SU-DHL-6 (cell line): ENCODE data around the gene AFF3.

Experiments used
- H2AFZ ChIP-seq: fragments of 200-600 bp; sonication (generic); 2 replicates; pipeline ENCODE4 v1.6.1; 2014; ENCODE audit warnings: low read depth, mild to moderate bottlenecking, moderate library complexity, mixed read lengths, antibody characterized with exemption, low read length; ENCODE audit not compliant: severe bottlenecking
- H3F3A ChIP-seq: fragments of 200-600 bp; shearing (Covaris generic); 2 replicates; pipeline ENCODE4 v1.6.0; 2016; ENCODE audit warnings: antibody characterized with exemption, mild to moderate bottlenecking; ENCODE audit not compliant: insufficient read depth
- H3K27ac ChIP-seq: fragments of 200-600 bp; sonication (generic); 2 replicates; pipeline ENCODE4 v1.5.1; 2016; ENCODE audit warnings: low read depth, mild to moderate bottlenecking, low read length, moderate library complexity, mixed read lengths
- H3K27me3 ChIP-seq: fragments of 200-600 bp; sonication (generic), shearing (Covaris generic); 2 replicates; pipeline ENCODE4 v1.6.0; 2014; ENCODE audit warnings: mild to moderate bottlenecking, low read length
- H3K36me3 ChIP-seq: fragments of 200-600 bp; sonication (generic); 2 replicates; pipeline ENCODE4 v1.6.1; 2014; ENCODE audit warnings: mild to moderate bottlenecking, low read length, mixed read lengths
- H3K4me2 ChIP-seq: fragments of 300-600, 200-600 bp; shearing (Covaris generic), sonication (generic); 2 replicates; pipeline ENCODE4 v1.6.0; 2014; ENCODE audit warnings: low read length, low read depth, mild to moderate bottlenecking; ENCODE audit not compliant: poor library complexity, severe bottlenecking
- H3K4me3 ChIP-seq: fragments of 200-600 bp; sonication (generic); 2 replicates; pipeline ENCODE4 v1.5.1; 2014; ENCODE audit warnings: antibody characterized with exemption, low read length, mild to moderate bottlenecking, mixed read lengths; ENCODE audit not compliant: insufficient read depth, poor library complexity, severe bottlenecking
- H3K79me2 ChIP-seq: fragments of 200-600 bp; sonication (generic); 2 replicates; pipeline ENCODE4 v1.6.1; 2014; ENCODE audit warnings: mild to moderate bottlenecking, low read length, moderate library complexity; ENCODE audit not compliant: insufficient read depth
- H3K9ac ChIP-seq: fragments of 200-600 bp; sonication (generic); 2 replicates; pipeline ENCODE4 v1.7.0; 2014; ENCODE audit warnings: mild to moderate bottlenecking, low read length
- H3K9me2 ChIP-seq: fragments of 200-600 bp; sonication (generic); replicated peaks from 2 replicates; pipeline ENCODE4 v1.6.1; 2014; ENCODE audit warnings: low read length; ENCODE audit not compliant: insufficient read depth
- H3K9me3 ChIP-seq: fragments of 200-600 bp; sonication (generic); 2 replicates; pipeline ENCODE4 v1.6.1; 2014; ENCODE audit warnings: low read length, mixed read lengths; ENCODE audit not compliant: insufficient read depth
- H4K20me1 ChIP-seq: fragments of 200-600 bp; sonication (generic); 2 replicates; pipeline ENCODE4 v1.6.1; 2014; ENCODE audit warnings: low read depth, mild to moderate bottlenecking, antibody characterized with exemption, low read length, moderate library complexity, mixed read lengths
- EZH2phosphoT487 ChIP-seq: fragments of 200-600 bp; sonication (generic), shearing (Covaris generic); conservative IDR thresholded peaks from 2 replicates; pipeline ENCODE4 v1.6.1; 2018; ENCODE audit warnings: mild to moderate bottlenecking, antibody characterized with exemption, low read length, moderate library complexity, mixed read lengths
- TF ChIP-seq, protein P1 (sequence below): fragments of 200-600 bp; sonication (generic); IDR thresholded peaks from one replicate; pipeline ENCODE4 v1.5.1; 2017; ENCODE audit warnings: antibody characterized with exemption, mild to moderate bottlenecking, low read length, moderate library complexity; ENCODE audit not compliant: insufficient read depth, poor library complexity, severe bottlenecking

Gene AFF3

DNA sequence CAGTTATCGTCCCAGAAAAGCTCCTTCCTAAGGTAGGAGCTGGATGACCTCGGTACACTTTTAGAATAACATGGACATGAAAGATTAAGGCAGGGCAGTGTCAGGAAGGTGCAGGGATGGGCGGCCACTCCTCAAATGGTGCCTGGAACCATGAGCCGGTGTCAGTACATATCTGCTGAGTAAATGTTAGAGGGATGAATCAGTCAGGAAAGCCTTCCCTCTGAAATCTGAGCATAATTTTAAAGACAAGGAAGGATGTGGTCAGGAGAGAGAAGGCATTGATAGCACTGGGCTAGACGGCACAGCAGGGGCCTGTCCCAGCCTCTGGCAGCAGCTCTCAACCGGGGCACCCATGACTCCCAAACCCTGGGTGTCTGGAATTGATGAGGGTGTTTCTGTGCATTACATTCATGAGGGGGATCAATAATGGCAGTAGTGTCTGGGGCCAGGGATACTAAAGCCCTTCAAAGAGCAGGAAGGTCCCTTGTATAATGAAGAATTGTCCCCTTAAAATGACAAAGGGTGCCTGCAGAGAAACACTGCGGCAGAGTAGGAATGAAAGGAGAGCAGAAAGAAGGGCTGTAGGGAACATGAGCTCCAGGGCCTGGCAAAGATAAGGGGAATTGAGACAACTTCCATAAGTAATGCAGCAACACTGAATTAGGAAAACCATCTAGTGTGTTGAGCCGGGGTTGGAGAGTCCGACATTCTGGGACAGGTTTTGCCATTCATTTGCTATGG, 490.3 kb downstream of the AFF3 start:
- Histone ChIP-seq H3K9me3 (no peaks in the 10 kb centered on the region), H3F3A (no peaks in the 10 kb centered on the region), H3K4me2 (no peak overlapping the region), H3K36me3 (no peaks in the 10 kb centered on the region), H3K4me3 (no peak overlapping the region), H3K9me2 (no peaks in the 10 kb centered on the region), H2AFZ (no peak overlapping the region), H4K20me1 (no peaks in the 10 kb centered on the region), H3K27me3 (no peaks in the 10 kb centered on the region), H3K79me2 (no peaks in the 10 kb centered on the region), H3K9ac (no peak overlapping the region), H3K27ac (no peak overlapping the region)
- TF ChIP-seq EZH2phosphoT487, result no peak
- TF ChIP-seq, protein P1, sequence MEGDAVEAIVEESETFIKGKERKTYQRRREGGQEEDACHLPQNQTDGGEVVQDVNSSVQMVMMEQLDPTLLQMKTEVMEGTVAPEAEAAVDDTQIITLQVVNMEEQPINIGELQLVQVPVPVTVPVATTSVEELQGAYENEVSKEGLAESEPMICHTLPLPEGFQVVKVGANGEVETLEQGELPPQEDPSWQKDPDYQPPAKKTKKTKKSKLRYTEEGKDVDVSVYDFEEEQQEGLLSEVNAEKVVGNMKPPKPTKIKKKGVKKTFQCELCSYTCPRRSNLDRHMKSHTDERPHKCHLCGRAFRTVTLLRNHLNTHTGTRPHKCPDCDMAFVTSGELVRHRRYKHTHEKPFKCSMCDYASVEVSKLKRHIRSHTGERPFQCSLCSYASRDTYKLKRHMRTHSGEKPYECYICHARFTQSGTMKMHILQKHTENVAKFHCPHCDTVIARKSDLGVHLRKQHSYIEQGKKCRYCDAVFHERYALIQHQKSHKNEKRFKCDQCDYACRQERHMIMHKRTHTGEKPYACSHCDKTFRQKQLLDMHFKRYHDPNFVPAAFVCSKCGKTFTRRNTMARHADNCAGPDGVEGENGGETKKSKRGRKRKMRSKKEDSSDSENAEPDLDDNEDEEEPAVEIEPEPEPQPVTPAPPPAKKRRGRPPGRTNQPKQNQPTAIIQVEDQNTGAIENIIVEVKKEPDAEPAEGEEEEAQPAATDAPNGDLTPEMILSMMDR, result no peak

DNA sequence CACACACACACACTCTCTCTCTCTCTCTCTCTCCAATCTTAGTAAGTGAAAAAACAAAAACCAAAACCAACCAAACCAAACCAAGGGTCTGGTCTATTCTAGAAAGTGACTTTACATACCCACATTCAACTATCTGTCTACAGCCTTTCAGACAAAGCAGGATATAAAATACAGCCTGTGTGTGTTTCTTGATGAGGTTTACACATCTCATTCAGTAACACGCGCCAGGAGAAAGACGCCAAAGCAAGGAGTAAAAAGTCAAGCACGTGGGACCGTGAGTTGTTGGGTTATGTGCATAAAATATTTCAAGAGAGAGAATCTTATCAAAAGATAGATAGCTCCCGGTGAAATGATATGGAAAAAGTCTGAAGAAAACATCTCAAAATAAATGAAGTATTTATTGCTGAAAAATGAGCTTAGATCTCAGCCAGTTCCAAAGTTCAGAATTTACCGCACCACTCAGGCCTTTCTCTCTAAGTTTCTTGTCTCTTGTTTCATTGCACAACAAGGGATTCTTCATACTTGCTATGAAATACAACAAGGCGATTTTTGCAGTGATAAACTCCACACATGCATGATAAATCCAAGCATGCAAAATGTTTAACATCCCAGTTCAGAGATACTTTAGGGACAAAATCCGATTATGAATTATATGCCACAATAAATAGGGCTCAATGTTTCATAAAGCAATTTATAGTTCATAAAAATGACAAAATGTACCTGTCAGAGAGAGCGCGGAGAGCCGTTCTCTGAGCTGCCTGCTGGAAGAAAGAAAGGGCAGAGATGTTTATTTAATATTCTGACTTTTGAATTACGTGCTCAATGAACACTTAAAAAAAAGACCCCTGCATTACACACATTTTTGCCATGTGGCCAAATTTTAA, 493.2 kb downstream of the AFF3 start:
- Histone ChIP-seq H3K79me2 (no peaks in the 10 kb centered on the region), H3K27me3 (no peaks in the 10 kb centered on the region), H3K4me2 (no peak overlapping the region), H3K4me3 (no peak overlapping the region), H3K9ac (no peak overlapping the region), H3K9me2 (no peaks in the 10 kb centered on the region), H3F3A (no peaks in the 10 kb centered on the region), H4K20me1 (no peaks in the 10 kb centered on the region), H3K36me3 (no peaks in the 10 kb centered on the region), H3K27ac (no peak overlapping the region), H2AFZ (no peak overlapping the region), H3K9me3 (no peaks in the 10 kb centered on the region)
- TF ChIP-seq, protein P1, result no peak
- TF ChIP-seq EZH2phosphoT487, result no peak

DNA sequence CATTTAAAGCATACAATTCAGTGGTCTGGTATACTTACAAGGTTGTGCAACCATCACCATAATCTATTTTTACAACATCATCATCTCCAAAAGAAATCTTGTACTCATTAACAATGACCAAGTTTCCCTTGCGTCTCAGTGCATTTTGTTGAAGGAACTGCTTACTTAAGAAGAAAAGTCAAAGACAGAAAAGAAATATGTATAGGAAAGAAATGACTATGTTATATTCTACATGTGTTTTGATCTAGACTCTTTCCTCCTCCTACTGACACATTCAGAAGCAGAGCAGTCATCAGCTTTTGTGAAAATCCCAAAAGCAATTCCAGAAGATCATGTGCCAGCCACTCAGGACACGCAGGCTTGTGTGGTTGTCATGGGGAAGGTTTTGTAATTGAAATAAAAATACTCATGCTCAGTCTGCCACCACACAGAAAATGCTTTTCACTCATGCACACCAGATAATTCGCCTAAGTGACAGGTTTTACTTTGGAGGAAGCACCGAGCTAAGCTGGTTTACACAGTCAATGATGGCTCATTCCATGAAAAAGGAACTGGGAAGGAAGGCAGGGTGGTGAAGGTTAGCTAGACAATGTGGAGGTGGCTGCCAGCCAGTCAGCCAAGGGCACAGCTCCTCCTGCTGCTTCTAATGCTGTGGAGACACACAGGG, 494.1 kb downstream of the AFF3 start:
- Histone ChIP-seq H3K9me3 (no peaks in the 10 kb centered on the region), H3K79me2 (no peaks in the 10 kb centered on the region), H3K9me2 (no peaks in the 10 kb centered on the region), H2AFZ (no peak overlapping the region), H3K36me3 (no peaks in the 10 kb centered on the region), H3F3A (no peaks in the 10 kb centered on the region), H3K9ac (no peak overlapping the region), H3K4me3 (no peak overlapping the region), H3K27me3 (no peaks in the 10 kb centered on the region), H3K4me2 (no peak overlapping the region), H4K20me1 (no peaks in the 10 kb centered on the region), H3K27ac (no peak overlapping the region)
- no peak for TF ChIP-seq EZH2phosphoT487
- TF ChIP-seq, protein P1, result no peak
